ENCODE data around the gene PHLPP1.
"Not testable (repeated sequence)": the region's sequence is repeated elsewhere in the genome, so short reads cannot be mapped to it uniquely, and the experiment has no call there.

The PHLPP1 gene

GRCh38 chr18:62899534-62899933 lies 184.2 kb downstream of the PHLPP1 start:
- no peak for DNase-seq

DNA sequence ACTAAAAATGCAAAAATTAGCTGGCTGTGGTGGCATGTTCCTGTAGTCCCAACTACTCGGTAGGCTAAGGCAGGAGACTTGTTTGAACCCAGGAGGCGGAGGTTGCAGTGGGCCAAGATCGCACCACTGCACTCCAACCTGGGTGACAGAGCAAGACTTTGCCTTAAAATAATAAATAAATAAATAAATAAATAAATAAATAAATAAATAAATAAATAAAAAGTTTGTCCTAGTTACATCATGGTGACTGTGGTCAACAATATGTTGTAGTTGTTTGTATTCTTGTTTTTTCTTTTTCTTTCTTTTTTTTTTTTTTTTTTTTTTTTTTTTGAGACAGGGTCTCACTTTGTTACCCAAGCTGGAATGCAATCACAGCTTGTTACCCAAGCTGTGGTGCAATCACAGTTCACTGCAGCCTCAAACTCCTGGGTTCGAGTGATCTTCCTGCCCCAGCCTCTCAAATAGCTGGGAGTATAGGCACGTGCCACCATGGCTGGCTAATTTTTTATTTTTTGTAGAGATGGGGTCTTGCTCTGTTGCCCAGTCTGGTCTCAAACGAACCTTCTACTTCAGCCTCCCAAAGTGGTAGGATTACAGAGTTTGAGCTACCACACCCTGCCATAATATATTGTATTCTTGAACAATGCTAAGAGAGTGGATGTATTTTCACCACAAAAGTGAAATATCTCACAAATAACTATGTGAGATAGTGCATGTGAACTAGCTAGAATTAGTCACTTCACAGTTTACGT lies 185.0 kb downstream of the PHLPP1 start:
- DNase-seq: no peak

GRCh38 chr18:62902776-62903175 lies 187.4 kb downstream of the PHLPP1 start:
- no peak for DNase-seq

DNA sequence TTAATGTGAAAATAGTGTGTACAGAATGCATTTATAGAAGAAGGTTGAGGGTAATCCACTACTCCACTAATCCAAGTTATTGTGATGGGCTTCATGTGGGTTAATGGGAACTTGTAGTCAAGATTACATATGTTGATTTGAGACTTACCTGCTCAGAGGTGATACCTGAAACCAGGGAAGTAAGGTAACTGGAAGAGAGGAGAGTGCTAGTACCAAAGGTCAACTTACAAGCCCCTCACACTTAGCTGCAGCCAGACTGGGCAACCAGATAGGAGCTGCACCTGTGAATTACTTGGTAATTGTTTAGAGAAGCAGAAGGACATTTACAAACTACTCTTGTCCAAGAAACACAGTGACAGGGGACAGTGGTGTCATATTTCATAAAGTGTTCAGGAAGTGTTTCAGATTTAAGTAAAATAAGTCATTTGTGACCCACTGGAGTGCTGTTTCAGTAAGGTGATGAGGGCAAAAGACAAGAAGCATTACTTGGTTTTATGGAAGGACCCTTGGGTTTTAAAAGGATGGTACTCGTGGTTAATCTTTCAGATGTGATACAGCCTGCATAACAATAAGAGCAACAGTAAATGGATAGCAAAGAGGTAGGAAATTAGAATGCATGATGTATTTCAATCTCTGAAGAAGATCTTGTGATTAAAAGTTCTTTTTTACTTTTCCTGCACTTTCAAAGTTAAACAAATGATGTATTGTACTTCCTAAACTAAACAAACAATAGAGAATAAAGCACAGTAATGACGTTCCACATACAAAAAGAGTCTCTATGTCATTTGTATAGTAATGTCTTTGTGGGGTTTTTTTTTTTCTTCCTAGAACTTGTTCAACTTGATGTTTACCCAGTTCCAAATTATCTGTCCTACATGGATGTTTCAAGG lies 189.3 kb downstream of the PHLPP1 start:
- no peak for DNase-seq

GRCh38 chr18:62912885-62913284 lies 197.5 kb downstream of the PHLPP1 start:
- DNase-seq: no peak

- DNase-seq: not testable (repeated sequence)
Observed at GRCh38 chr18:62913824-62914223, 198.5 kb downstream of the PHLPP1 start.

GRCh38 chr18:62914871-62915392 lies 199.6 kb downstream of the PHLPP1 start:
- no peak for DNase-seq

DNA sequence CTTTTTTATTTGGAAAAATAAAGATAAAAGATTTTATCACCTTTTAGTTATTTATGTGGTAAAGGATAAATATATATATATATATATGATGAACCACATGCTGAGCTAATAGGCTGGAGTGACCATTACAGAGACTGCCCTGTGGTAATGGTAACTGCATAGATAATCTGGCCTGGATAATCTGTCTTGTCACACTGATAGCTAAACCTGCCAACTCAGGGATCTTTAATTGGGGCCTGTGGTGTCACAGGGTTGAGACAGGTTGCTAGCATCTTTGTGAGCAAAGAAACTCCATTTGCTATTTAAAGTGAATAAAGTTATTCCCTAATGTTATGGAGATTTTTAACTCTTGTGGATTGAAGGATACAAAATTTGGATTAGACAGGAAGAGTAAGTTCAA lies 203.0 kb downstream of the PHLPP1 start:
- no peak for DNase-seq

DNA sequence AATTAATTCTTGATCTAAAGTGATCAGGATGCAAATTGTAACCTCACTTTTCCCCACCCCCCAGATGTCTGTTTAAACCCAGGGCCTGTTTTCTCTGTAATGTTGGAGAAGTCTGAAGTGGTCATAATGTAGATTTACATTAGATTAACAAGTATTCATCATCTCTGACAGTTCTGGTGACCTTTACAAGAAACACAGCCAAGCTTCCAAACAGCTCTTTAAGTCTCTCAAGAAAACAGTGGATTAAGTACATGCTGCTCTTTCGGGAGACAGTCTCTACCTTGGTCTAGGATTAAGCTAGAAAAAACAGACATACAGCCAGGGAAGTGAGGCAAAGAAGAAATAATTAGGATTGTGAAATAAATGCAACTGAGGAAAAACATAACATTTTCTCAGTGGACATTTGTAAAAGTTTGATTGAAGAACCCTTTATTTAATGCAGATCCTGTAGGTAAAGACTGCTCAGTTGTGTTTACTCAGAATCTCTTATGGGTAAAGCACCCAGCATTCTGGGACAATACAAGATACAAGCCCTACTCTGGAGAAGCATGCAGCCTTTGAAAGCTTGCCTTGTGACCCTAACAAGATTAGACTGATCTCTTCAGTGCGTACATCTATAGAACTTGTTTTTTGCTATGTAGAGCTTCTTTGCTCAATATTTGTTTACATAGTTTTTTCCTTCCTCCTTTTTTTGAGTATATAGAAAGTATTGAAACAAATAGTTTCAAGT lies 203.9 kb downstream of the PHLPP1 start:
- DNase-seq: no peak

GRCh38 chr18:62925031-62925688 lies 209.8 kb downstream of the PHLPP1 start:
- DNase-seq: no peak

DNA sequence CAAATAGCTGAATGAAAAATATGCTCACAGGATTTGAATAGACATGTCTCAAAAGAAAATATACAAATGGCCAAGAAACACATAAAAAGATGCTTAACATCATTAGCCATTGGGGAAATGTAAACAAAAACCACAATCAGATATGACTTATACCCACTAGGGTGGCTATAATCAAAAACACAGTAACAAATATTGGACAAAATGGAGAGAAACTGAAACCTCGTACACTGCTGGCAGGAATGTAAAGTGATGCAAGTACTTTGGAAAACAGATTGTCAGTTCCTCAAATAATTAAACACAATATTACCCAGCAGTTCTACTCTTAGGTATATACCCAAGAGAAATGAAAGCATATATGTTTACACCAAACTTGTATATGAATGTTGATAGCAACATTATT lies 213.0 kb downstream of the PHLPP1 start:
- no peak for DNase-seq

DNA sequence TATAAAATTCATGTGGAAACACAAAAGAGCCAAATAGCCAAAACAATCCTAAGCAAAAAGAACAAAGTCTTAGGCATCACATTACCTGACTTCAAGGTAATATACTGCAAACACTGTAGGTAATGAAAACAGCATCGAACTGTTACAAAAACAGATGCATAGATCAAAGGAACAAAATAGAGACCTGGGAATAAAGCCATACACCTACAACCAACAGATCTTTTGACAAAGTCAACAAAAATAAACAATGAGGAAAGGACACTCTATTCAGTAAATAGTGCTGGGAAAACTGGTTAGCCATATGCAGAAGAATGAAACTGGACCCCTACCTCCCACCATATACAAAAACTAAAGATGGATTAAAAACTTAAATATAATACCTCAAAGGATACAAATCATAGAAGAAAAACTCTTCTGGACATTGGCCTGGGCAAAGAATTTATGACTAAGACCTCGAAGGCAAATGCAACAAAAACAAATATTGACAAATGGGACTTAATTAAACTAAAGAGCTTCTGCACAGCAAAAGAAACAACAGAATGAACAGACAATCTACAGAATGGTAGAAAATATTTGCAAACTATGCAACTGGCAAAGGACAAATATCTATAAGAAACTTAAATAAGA lies 218.0 kb downstream of the PHLPP1 start:
- no peak for DNase-seq

DNA sequence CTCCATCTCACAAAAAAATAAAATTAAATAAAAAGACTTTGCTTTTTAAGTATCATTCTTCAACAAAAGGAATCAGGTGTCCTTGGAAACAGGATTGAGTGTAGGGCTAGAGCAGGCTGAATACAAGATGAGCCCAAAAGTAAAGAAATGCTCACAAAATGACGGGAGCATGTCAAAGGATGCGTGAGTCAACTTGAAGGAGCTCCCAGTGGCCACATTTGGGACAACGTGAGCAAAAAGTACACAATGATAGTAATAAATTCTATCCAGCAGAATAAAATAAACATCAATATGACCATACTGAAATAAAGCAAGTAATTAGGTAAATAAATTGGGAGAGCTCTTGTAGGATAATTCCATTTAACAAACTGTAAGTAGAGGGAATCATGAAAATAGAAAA lies 220.7 kb downstream of the PHLPP1 start:
- DNase-seq: no peak

GRCh38 chr18:62937065-62937464 lies 221.7 kb downstream of the PHLPP1 start:
- DNase-seq: no peak

DNA sequence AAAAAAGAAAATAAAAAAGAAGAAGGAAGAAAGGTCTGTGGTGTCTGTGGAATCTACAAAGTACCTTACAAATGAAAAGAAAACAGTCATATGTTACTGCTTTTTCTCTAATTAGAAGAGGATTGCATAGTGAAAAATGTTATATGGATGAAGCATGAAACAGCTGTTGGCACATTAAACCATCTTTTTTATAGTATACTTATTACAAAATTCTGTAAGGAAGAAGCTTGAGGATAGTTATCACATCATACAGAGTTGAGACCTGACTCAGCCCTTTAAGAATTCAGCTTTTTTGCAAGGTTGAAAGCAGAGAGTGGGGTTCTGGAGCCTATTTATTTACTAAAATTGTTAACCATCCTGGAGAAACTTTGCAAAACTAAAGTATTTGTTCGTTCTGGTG lies 222.7 kb downstream of the PHLPP1 start:
- no peak for DNase-seq

DNA sequence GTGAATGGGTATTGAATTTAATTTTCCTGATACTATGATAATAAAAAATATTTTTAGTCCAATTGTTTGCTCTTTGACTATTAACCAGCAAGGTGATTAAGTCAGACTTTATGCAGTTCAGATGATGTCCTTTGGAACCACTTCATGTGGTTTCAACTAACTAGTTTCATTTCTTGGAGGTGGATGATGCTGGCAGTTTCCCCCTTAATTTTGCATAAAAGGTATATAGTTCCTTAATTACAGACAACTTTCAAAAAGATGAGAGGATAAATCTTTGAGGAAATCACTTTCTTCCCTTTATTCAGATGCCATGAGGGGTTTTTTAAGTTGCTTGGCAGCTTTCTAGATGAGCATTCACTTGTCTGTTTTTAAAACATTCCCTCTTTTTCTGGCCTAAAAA lies 223.1 kb downstream of the PHLPP1 start:
- DNase-seq: no peak

- no peak for DNase-seq
Observed at GRCh38 chr18:62939433-62939832, 224.1 kb downstream of the PHLPP1 start.

GRCh38 chr18:62939926-62940325 lies 224.6 kb downstream of the PHLPP1 start:
- no peak for DNase-seq

DNA sequence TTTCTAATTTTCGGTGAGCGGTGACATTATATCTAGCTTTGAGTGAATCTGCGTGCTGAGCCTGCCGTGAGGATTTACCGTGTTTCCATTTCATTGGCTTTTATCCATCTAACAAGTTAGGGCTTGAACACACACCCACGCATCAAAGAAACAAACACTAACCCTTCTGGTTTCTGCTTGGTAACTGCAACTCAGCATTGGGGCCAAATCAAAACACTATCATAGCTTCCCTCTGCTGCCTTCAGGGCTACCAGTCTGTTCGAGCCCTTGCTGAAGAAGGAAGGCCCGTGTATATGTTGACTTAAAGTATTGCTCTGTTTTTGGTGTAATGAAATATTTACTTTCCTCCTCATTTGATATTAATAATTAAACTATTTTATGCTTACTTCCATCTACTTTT lies 227.2 kb downstream of the PHLPP1 start:
- DNase-seq: no peak

GRCh38 chr18:62944454-62944853 lies 229.1 kb downstream of the PHLPP1 start:
- no peak for DNase-seq

- DNase-seq: no peak
Observed at GRCh38 chr18:62948788-62949187, 233.4 kb downstream of the PHLPP1 start.

DNA sequence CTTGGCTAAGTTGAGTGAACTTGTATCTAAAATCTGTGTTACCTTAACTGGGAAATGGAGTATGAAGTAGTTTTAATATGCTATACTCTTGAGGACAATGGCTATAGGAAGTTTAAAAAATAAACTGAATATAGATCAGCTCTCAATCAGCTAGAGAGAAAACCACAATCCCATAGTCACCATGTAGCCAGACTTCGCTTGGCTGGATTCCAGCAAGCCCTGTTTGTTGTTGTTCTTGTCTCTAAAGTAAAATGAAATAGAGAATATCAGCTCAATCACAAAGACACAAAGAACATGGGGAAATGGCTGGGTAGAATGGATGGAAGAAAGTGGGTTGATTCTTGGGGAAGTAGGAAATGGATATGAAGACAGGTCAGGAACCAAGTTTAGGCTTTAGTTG lies 234.9 kb downstream of the PHLPP1 start:
- DNase-seq: no peak
